PC-9 (cell line): ENCODE data around the gene DENND1A. TPM values are rescaled to one million over a fixed set of nuclear protein-coding genes. Genes with fewer than 3 reads are reported as not detected.

Source experiments
- BruUV-seq: library from RNA; stranded (reverse); fragments of 400-500 nt; replicated peaks from 2 replicates; lab custom pipeline; 2021; lab: Mats Ljungman, UMichigan
- CTCF ChIA-PET: fragments of 300-600 bp; sonication (Branson Sonifier 250); formaldehyde crosslinking; loops from one replicate; lab custom pipeline; 2022; ENCODE audit warnings: antibody characterized with exemption; lab: Charles Lee
- POLR2A ChIA-PET: fragments of 300-600 bp; sonication (Branson Sonifier 250); formaldehyde crosslinking; loops from one replicate; lab custom pipeline; 2022; ENCODE audit warnings: antibody characterized with exemption; ENCODE audit not compliant: unreplicated experiment; lab: Charles Lee
- DNase-seq, 2 experiments: peaks; one replicate each; pipeline versions ENCODE4 v3.0.0 to v3.0.0-alpha.2; 2015 to 2022; ENCODE audit warnings: mixed read lengths in 1 of 2
- H2AFZ ChIP-seq: fragments of 200-600 bp; sonication (generic); 2 replicates; pipeline ENCODE4 v1.8.1; 2017; ENCODE audit warnings: antibody characterized with exemption
- H3F3A ChIP-seq: fragments of 200-600 bp; sonication (generic); 2 replicates; pipeline ENCODE4 v1.8.1; 2017; ENCODE audit warnings: antibody characterized with exemption, mild to moderate bottlenecking, low read depth; ENCODE audit not compliant: insufficient read depth
- H3K27ac ChIP-seq: fragments of 200-600 bp; sonication (generic); 2 replicates; pipeline ENCODE4 v1.6.1; 2016; ENCODE audit warnings: mixed run types
- H3K27me3 ChIP-seq: fragments of 200-600 bp; sonication (generic); 2 replicates; pipeline ENCODE4 v1.6.1; 2016; ENCODE audit warnings: low read depth, mixed run types; ENCODE audit not compliant: insufficient read depth
- H3K36me3 ChIP-seq: fragments of 200-600 bp; sonication (generic); 2 replicates; pipeline ENCODE4 v1.6.1; 2016; ENCODE audit warnings: low read depth, mixed run types
- H3K4me1 ChIP-seq: fragments of 200-600 bp; sonication (generic); replicated peaks from 2 replicates; pipeline ENCODE4 v1.6.1; 2016; ENCODE audit warnings: mixed run types; ENCODE audit not compliant: insufficient read depth
- H3K4me2 ChIP-seq: fragments of 200-600 bp; sonication (generic); 2 replicates; pipeline ENCODE4 v1.6.1; 2017; ENCODE audit warnings: mixed run types
- H3K4me3 ChIP-seq: fragments of 200-600 bp; sonication (generic); 2 replicates; pipeline ENCODE4 v1.6.1; 2016; ENCODE audit warnings: mixed run types
- H3K79me2 ChIP-seq: fragments of 200-600 bp; sonication (generic); 2 replicates; pipeline ENCODE4 v1.6.1; 2017; ENCODE audit warnings: low read depth, mixed run types
- H3K9me2 ChIP-seq: fragments of 200-600 bp; sonication (generic); 2 replicates; pipeline ENCODE4 v1.8.1; 2017; ENCODE audit warnings: mild to moderate bottlenecking; ENCODE audit not compliant: insufficient read depth
- H3K9me3 ChIP-seq: fragments of 200-600 bp; sonication (generic); 2 replicates; pipeline ENCODE4 v1.8.1; 2016; ENCODE audit warnings: low read depth; ENCODE audit not compliant: insufficient read depth
- H4K20me1 ChIP-seq: fragments of 200-600 bp; sonication (generic); 2 replicates; pipeline ENCODE4 v1.8.1; 2017; ENCODE audit not compliant: insufficient read depth
- CTCF ChIP-seq: fragments of 200-600 bp; sonication (generic); conservative IDR thresholded peaks from 2 replicates; pipeline ENCODE4 v1.6.1; 2017; ENCODE audit warnings: mixed run types, antibody characterized with exemption, mild to moderate bottlenecking, moderate library complexity
- EZH2 ChIP-seq: fragments of 200-600 bp; sonication (generic); IDR thresholded peaks from 2 replicates; pipeline ENCODE4 v1.8.0; 2017; ENCODE audit warnings: antibody characterized with exemption, low read depth
- intact Hi-C: fragments of 100-400 bp; cut with micrococcal nuclease; formaldehyde crosslinking; loops from one replicate; pipeline ENCODE4 v1.10.0; 2022; ENCODE audit not compliant: unreplicated experiment
- total RNA-seq: library from RNA; stranded (reverse); gene quantifications from 2 replicates; pipeline ENCODE4 v1.2.3, GENCODE V29; 2021

The DENND1A gene
- total RNA-seq, 1 experiment from 2014 or later, result 37.7 TPM

- H3K27me3 ChIP-seq, result no peaks in the 10 kb centered on the region
- H3K79me2 ChIP-seq, result 0 out of 2 replicates have a peak, but pooled peaks cover 3% of the 10 kb centered on the region
- no peaks in the 10 kb centered on the region for H3K36me3 ChIP-seq
- H3K9me3 ChIP-seq, result no peaks in the 10 kb centered on the region; the same call in 1 of the 2 replicates
- intact Hi-C loops, result no loop called here
- no peaks in the 10 kb centered on the region for H3K9me2 ChIP-seq
- no peaks in the 10 kb centered on the region for H4K20me1 ChIP-seq
- no peak overlapping the region for H3K4me2 ChIP-seq
- no peak overlapping the region for H3K4me3 ChIP-seq
- no peaks in the 10 kb centered on the region for H3K4me1 ChIP-seq
- no peak for DNase-seq
- no peaks in the 10 kb centered on the region for H3F3A ChIP-seq
- H2AFZ ChIP-seq, result no peak overlapping the region
- no TSS peak for BruUV-seq
- CTCF ChIA-PET, result interaction anchor here (0.6 kb wide), 1 partner anchor 625 kb away, joined by 16 read pairs; no protein-coding TSS in a partner anchor
- POLR2A ChIA-PET, result no interaction called here
- TF ChIP-seq EZH2 (no peak), CTCF (no peak)
- H3K27ac ChIP-seq, result no peak overlapping the region
Measured at GRCh38 chr9:123860603-123861002, 69.3 kb downstream of the DENND1A start.

GRCh38 chr9:123852403-123852802, 77.5 kb downstream of the DENND1A start:
- Histone ChIP-seq H3K27me3 (no peaks in the 10 kb centered on the region), H3K36me3 (no peaks in the 10 kb centered on the region), H2AFZ (no peak overlapping the region), H3K9me2 (no peaks in the 10 kb centered on the region), H3F3A (no peaks in the 10 kb centered on the region), H3K4me2 (no peak overlapping the region), H3K4me1 (no peaks in the 10 kb centered on the region), H3K9me3 (no peaks in the 10 kb centered on the region; the same call in 1 of the 2 replicates), H3K79me2 (0 out of 2 replicates have a peak, but pooled peaks cover 3% of the 10 kb centered on the region), H3K27ac (no peak overlapping the region), H3K4me3 (no peak overlapping the region), H4K20me1 (no peaks in the 10 kb centered on the region)
- no peak for DNase-seq
- BruUV-seq, result no TSS peak
- ChIA-PET CTCF (no interaction called here), POLR2A (no interaction called here)
- intact Hi-C loops, result no loop called here
- TF ChIP-seq CTCF, result no peak
- no peak for TF ChIP-seq EZH2

GRCh38 chr9:123851851-123852250, 78.1 kb downstream of the DENND1A start:
- Histone ChIP-seq H3K4me2 (no peak overlapping the region), H3K27me3 (no peaks in the 10 kb centered on the region), H3K79me2 (0 out of 2 replicates have a peak, but pooled peaks cover 3% of the 10 kb centered on the region), H3K9me3 (no peaks in the 10 kb centered on the region), H2AFZ (no peak overlapping the region), H3K27ac (no peak overlapping the region), H3K9me2 (no peaks in the 10 kb centered on the region), H3K4me3 (no peak overlapping the region), H3F3A (no peaks in the 10 kb centered on the region), H3K36me3 (no peaks in the 10 kb centered on the region), H3K4me1 (no peaks in the 10 kb centered on the region), H4K20me1 (no peaks in the 10 kb centered on the region)
- intact Hi-C loops, result no loop called here
- no peak for DNase-seq
- BruUV-seq, result no TSS peak
- POLR2A ChIA-PET, result no interaction called here
- CTCF ChIA-PET, result interaction anchor here (1.2 kb wide), 1 partner anchor 276 kb away, joined by 3 read pairs; no protein-coding TSS in a partner anchor
- no peak for TF ChIP-seq CTCF
- TF ChIP-seq EZH2, result no peak
